ENCODE measurements around the gene TBC1D22B.

TBC1D22B gene

DNA sequence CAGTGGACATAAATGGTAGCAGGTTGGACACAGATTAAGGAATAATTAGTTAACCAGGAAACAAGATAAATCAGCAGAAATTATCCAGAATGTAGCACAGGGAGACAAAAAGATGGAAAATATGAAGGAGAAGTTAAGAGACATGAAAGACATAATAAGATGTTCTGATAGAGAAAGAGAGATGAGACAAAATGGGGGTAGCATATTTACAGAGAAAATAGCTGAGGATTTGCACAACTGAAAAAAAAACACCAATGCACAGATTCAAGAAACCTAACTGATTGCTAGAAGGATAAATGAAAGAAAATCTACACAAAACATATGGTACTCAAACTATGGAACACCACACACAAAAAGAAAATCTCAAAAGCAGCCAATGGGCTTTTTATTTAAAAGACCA lies 34.6 kb upstream of the TBC1D22B start:
- no peak for TF ChIP-seq POLR2A (IDR thresholded peaks at IDR 0.05; ENCODE audit: extremely low read depth, insufficient read length)
- TF ChIP-seq MYC (IDR thresholded peaks at IDR 0.05; ENCODE audit: low read depth, low read length): no peak
- TF ChIP-seq CTCF (IDR thresholded peaks at IDR 0.05; ENCODE audit: low read depth, low read length): no peak
- TF ChIP-seq, protein P1, sequence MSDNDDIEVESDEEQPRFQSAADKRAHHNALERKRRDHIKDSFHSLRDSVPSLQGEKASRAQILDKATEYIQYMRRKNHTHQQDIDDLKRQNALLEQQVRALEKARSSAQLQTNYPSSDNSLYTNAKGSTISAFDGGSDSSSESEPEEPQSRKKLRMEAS (IDR thresholded peaks at IDR 0.05; ENCODE audit: low read depth, low read length): no peak
- DNase-seq (ENCODE audit: low read depth): no peak
- H3K4me3 ChIP-seq (ENCODE audit: low read depth, low read length): peak overlapping the region; percentile 60

- no peak for DNase-seq (ENCODE audit: low read depth)
- TF ChIP-seq MYC (IDR thresholded peaks at IDR 0.05; ENCODE audit: low read depth, low read length) (no peak), CTCF (IDR thresholded peaks at IDR 0.05; ENCODE audit: low read depth, low read length) (no peak), POLR2A (IDR thresholded peaks at IDR 0.05; ENCODE audit: extremely low read depth, insufficient read length) (no peak)
- TF ChIP-seq, protein P1 (IDR thresholded peaks at IDR 0.05; ENCODE audit: low read depth, low read length): no peak
- H3K4me3 ChIP-seq (ENCODE audit: low read depth, low read length): no peak overlapping the region
Measured at GRCh38 chr6:37225350-37226169, 32.0 kb upstream of the TBC1D22B start.

GRCh38 chr6:37230104-37230503 lies 27.5 kb upstream of the TBC1D22B start:
- DNase-seq (ENCODE audit: low read depth): no peak
- TF ChIP-seq MYC (IDR thresholded peaks at IDR 0.05; ENCODE audit: low read depth, low read length) (no peak), POLR2A (IDR thresholded peaks at IDR 0.05; ENCODE audit: extremely low read depth, insufficient read length) (no peak), CTCF (IDR thresholded peaks at IDR 0.05; ENCODE audit: low read depth, low read length) (no peak)
- TF ChIP-seq, protein P1 (IDR thresholded peaks at IDR 0.05; ENCODE audit: low read depth, low read length): no peak
- no peak overlapping the region for H3K4me3 ChIP-seq (ENCODE audit: low read depth, low read length)

DNA sequence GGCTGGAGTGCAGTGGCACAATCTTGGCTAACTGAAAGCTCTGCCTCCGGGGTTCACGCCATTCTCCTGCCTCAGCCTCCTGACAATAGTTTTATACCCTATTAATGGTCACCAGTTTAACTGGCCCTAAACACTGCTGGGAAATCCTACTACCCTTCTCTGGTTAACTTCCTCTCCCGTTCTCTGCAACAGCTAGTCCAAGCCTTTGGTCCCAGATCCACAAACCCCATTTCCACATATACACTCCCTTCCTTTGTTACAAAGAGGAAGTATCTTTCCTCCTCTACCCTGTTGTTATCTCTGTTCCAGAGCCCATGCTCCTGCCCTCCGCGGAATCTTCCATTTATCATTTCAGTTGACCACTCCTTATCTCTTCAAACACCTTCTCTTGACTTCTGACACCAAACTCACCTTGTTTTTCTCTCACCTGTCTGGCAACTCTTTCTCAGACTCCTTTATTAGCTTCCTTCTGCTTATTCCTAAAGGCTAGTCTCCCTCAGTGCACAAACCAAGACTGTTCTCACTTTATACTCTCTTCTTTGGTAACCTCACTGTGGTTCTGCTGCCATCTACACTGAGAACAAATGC lies 25.0 kb upstream of the TBC1D22B start:
- no peak overlapping the region for H3K4me3 ChIP-seq (ENCODE audit: low read depth, low read length)
- peak; percentile 32 for DNase-seq (ENCODE audit: low read depth)
- TF ChIP-seq MYC (IDR thresholded peaks at IDR 0.05; ENCODE audit: low read depth, low read length) (no peak), CTCF (IDR thresholded peaks at IDR 0.05; ENCODE audit: low read depth, low read length) (no peak), POLR2A (IDR thresholded peaks at IDR 0.05; ENCODE audit: extremely low read depth, insufficient read length) (no peak)
- TF ChIP-seq, protein P1 (IDR thresholded peaks at IDR 0.05; ENCODE audit: low read depth, low read length): no peak

DNA sequence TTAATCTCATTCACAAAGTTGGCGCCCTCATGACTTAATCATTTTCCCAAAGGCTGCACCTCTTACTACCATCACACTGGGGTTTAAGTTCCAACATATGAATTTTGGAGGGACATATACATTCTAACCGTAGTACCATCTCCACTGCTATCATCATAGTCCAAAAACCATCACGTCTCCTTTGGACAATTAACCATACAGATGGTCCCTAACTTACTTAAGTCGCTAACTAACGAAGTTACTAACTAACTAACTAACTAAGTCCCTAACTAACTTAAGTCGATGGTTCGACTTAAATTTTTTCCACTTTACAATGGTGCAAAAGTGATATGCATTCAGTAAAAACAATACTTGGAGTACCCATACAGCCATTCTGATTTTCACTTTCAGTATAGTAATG lies 24.0 kb upstream of the TBC1D22B start:
- TF ChIP-seq POLR2A (IDR thresholded peaks at IDR 0.05; ENCODE audit: extremely low read depth, insufficient read length) (no peak), CTCF (IDR thresholded peaks at IDR 0.05; ENCODE audit: low read depth, low read length) (no peak), MYC (IDR thresholded peaks at IDR 0.05; ENCODE audit: low read depth, low read length) (no peak)
- TF ChIP-seq, protein P1 (IDR thresholded peaks at IDR 0.05; ENCODE audit: low read depth, low read length): no peak
- DNase-seq (ENCODE audit: low read depth): no peak
- no peak overlapping the region for H3K4me3 ChIP-seq (ENCODE audit: low read depth, low read length)
